HG03354 (cell line): Measurements from ENCODE around the gene KRT25.

Experiments used
- ATAC-seq: cut with Tn5 transposase; IDR thresholded peaks from one replicate; pipeline ENCODE4 v1.9.1; 2021; ENCODE audit warnings: mild to moderate bottlenecking; ENCODE audit not compliant: unreplicated experiment, poor library complexity, severe bottlenecking

Gene KRT25

GRCh38 chr17:40699853-40700252, 55.3 kb downstream of the KRT25 start:
- ATAC-seq: no peak

DNA sequence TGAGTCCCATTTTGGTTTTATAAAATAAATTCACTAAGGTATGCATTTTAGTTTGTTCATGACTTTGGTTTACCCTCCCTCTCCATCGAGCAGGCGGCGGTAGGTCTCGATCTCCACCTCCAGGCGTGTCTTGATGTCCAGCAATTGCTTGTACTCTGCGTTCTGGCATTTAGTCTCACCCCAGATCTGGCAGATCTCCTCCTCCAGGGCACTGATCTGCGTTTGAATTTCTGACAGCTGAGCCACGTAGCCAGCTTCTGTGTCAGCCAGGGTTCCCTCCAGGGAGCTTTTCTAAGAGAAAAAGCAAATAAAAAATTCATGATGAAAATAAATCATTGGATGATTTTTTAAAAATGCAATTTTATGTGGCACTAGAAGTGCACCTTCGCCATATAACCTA, 55.8 kb downstream of the KRT25 start:
- ATAC-seq: no peak
